GM12801 (cell line): ENCODE data around the gene QPCT.

Experiments
- TF ChIP-seq, protein P1 (sequence below): IDR thresholded peaks from one replicate; pipeline ENCODE4 v1.5.1; 2011; ENCODE audit warnings: control low read depth; ENCODE audit not compliant: insufficient read length; ENCODE audit errors: extremely low read depth

QPCT gene

DNA sequence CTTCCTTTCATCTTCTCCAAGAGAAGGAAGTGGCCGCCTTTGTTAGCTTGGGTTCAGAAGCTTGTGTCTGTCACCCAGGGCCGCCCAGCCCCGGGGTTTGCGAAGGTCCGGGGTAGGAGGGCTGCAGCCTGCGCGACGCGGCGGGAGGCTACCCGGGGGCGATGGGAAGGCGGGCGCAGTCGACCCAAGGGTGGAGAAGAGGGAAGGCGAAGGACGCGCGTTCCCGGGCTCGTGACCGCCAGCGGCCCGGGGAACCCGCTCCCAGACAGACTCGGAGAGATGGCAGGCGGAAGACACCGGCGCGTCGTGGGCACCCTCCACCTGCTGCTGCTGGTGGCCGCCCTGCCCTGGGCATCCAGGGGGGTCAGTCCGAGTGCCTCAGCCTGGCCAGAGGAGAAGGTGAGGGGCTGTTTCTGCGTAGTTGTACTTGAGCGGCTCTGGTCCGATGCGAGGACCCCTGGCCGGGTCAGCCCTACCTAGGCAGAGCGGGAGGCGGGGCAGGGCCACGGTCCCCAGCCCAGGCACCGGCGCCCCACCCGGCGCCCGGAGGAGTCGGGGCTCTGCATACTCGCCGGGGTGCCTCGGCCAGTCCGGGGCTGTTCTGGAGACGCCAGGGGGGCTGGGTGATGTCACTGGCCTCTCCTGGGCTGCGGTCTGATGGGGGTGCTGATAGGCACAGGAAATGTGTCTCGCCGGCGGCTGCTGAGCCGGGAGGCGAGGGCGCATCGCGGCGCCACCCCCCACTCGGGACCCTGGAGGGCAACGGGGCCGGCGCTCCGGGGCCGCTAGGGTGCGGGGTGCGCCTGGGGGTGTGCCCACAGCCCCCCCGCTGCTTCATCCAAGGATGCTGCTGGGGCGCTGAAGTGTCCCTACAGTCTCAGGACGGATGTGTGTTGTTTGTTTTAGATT is at the start of gene QPCT:
Gene QPCT (plus strand): TSS at position 178 of the 909 bp plus-strand sequence. CDS start 102 bp downstream, at position 280.
- TF ChIP-seq, protein P1, sequence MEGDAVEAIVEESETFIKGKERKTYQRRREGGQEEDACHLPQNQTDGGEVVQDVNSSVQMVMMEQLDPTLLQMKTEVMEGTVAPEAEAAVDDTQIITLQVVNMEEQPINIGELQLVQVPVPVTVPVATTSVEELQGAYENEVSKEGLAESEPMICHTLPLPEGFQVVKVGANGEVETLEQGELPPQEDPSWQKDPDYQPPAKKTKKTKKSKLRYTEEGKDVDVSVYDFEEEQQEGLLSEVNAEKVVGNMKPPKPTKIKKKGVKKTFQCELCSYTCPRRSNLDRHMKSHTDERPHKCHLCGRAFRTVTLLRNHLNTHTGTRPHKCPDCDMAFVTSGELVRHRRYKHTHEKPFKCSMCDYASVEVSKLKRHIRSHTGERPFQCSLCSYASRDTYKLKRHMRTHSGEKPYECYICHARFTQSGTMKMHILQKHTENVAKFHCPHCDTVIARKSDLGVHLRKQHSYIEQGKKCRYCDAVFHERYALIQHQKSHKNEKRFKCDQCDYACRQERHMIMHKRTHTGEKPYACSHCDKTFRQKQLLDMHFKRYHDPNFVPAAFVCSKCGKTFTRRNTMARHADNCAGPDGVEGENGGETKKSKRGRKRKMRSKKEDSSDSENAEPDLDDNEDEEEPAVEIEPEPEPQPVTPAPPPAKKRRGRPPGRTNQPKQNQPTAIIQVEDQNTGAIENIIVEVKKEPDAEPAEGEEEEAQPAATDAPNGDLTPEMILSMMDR = no peak

DNA sequence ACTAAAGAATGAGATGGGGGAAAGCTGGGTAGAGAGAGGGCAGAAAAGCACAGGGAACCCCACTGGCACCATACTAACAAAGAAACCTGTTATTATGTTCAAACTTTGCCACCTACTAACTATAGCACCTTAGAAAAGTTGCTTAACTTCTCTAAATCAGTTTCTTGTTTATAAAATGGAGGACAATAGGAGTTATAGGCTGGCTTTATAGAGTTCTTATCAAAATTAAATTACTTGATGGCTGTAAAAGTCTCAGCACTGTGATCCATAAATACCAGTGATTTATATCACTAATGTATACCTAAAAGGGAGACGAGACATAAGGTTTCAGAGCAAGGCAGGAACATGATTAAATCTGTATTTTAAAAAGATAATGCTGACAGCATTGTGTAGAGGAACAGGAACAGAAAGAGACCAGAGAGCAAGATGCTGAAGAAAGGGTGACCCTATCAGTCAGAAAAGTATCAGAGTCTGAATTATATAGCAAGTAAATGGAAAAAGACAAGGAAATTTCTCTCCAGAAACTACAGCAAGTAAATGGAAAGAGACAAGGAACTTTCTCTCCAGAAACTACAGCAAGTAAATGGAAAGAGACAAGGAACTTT is 48.9 kb upstream of the QPCT start:
- TF ChIP-seq, protein P1 = no peak

DNA sequence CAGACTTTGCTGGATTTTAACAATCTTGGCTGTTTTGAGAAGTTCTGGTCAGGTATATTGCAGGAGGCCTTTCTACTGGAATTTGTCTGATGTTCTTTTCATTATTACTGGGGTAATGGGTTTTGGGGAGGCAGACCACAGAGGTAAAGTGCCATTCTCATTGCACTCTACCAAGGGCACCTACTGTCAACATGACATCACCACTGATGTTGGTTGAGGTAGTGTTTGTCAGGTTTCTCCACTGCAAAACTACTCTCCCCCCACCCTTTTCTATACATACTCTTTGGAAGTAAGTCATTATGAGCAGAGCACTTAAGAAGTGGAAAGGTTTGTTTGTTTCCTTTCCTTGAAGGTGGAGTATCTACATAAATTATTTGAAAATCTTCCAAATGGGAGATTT is 46.8 kb upstream of the QPCT start:
- TF ChIP-seq, protein P1 = no peak

DNA sequence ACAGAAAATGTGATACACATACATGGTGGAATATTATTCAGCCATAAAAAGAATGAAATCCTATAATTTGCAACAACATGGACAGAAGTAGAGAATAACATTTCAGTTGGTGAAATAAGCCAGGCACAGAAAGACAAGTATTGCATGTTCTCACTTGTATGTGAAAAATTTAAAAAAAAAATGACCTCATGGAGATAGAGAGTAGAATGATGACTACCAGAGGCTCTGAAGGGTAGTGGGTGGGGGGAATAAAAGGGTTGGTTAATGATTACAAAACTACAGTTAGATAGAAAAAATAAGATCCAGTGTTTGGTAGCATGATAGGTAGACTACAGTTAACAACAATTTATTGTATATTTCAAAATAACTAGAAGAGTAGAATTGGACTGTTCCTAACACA is 44.3 kb upstream of the QPCT start:
- TF ChIP-seq, protein P1 = no peak

DNA sequence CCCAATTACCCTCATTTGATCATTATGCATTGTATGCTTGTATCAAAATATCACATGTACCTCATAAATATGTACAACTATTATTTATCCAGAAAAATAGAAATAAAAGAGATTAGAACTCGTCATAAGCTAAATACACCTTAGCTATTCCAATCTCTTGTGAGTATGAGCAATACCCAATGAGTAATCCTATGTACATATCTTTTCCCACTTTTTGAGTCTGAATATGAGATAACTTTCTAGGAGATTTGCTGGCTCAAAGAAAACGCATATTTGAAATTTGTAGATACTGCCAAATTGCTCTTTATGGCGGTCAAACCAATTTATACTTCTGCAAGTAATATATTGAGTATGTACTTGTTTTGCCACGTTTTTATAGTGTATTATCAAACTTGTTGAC is 43.9 kb upstream of the QPCT start:
- TF ChIP-seq, protein P1 = no peak

DNA sequence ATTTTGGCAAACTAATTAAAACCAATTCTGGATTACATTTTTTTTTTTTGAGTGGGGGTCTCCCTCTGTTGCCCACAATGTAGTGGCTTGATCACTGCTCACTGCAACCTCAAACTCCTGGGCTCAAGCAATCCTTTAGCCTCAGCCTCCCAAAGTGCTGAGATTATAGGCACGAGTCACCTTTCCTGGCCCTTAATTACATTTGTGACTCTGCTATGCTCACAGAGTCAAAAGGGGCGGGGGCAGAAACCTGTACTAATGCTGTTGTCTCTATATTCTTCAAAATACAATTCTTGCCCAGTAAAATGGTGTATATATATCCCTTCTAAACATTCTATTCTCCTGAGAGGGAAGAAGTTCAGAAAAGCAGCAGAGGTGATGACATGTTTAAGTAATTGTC is 43.0 kb upstream of the QPCT start:
- TF ChIP-seq, protein P1 = no peak

DNA sequence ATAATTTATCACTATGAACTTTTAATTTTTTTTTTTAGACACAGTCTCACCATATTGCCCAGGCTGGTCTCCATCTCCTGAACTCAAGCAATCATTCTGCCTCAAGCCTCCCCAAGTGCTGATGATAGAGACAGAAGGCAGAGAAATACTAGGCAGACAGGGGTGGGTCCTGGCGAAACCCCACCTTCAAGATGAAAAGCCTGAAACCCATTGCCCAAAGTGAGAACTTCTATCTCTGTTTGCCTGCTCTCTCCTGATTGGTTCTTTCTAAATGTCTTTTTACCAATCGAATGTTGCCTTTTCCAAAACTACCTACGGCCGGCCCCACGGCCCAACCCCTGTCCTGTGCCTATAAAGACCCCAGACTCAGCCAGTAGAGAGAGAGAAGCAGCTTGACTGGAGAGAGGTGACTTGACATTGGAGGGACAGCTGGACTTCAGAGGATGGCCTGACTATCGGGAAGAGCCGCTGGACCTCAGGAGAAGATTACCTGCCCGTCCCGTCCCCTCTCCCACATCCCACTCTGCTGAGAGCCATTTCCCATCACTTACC is 41.7 kb upstream of the QPCT start:
- TF ChIP-seq, protein P1 = no peak
